ENCODE measurements around the gene MIOX.

GRCh38 chr22:50454556-50455075 lies 32.0 kb upstream of the MIOX start:
- TF ChIP-seq, protein P1, sequence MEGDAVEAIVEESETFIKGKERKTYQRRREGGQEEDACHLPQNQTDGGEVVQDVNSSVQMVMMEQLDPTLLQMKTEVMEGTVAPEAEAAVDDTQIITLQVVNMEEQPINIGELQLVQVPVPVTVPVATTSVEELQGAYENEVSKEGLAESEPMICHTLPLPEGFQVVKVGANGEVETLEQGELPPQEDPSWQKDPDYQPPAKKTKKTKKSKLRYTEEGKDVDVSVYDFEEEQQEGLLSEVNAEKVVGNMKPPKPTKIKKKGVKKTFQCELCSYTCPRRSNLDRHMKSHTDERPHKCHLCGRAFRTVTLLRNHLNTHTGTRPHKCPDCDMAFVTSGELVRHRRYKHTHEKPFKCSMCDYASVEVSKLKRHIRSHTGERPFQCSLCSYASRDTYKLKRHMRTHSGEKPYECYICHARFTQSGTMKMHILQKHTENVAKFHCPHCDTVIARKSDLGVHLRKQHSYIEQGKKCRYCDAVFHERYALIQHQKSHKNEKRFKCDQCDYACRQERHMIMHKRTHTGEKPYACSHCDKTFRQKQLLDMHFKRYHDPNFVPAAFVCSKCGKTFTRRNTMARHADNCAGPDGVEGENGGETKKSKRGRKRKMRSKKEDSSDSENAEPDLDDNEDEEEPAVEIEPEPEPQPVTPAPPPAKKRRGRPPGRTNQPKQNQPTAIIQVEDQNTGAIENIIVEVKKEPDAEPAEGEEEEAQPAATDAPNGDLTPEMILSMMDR (conservative IDR thresholded peaks at IDR 0.05; ENCODE audit: low read depth, low read length): no peak
- no peak for TF ChIP-seq EZH2 (IDR thresholded peaks at IDR 0.05; ENCODE audit: borderline replicate concordance, low read depth, low read length, poor library complexity, severe bottlenecking)
